GM12878 (cell line): ENCODE results near the gene MATN1. TPM values are rescaled to one million over a fixed set of nuclear protein-coding genes. Genes with fewer than 3 reads are reported as not detected.

ENCODE experiments used
- ATF3 ChIP-seq: IDR thresholded peaks from 2 replicates; pipeline ENCODE4 v1.6.1; 2011; ENCODE audit warnings: low read depth, mild to moderate bottlenecking, low read length, moderate library complexity, borderline replicate concordance; ENCODE audit errors: extremely low read depth
- BACH1 ChIP-seq: fragments of 450-650 bp; IDR thresholded peaks from 2 replicates; pipeline ENCODE4 v1.6.1; 2017; ENCODE audit warnings: mild to moderate bottlenecking, borderline replicate concordance
- BHLHE40 ChIP-seq, 2 experiments: fragments of 450-650 bp in 1 of 2; IDR thresholded peaks; 2 replicates each; pipeline ENCODE4 v1.6.1; 2011 to 2017; ENCODE audit warnings: low read depth in 2 of 2, borderline replicate concordance in 1 of 2, improper control_type of control experiment in 1 of 2, low read length in 1 of 2, mild to moderate bottlenecking in 1 of 2
- BMI1 ChIP-seq: fragments of 450-650 bp; IDR thresholded peaks from 2 replicates; pipeline ENCODE4 v1.6.1; 2016; ENCODE audit warnings: mild to moderate bottlenecking, moderate library complexity, borderline replicate concordance
- E2F4 ChIP-seq: IDR thresholded peaks from 2 replicates; pipeline ENCODE4 v1.6.1; 2012; ENCODE audit warnings: low read depth, low read length, improper control_type of control experiment
- EP300 ChIP-seq, 2 experiments: fragments of 150-350 bp in 1 of 2; IDR thresholded peaks; 2 replicates each; pipeline ENCODE4 v1.6.1; 2011 to 2012; ENCODE audit warnings: low read depth in 2 of 2, low read length in 2 of 2, borderline replicate concordance in 1 of 2, improper control_type of control experiment in 1 of 2, inconsistent platforms in 1 of 2; ENCODE audit not compliant: control insufficient read depth in 1 of 2
- FOS ChIP-seq: IDR thresholded peaks from 3 replicates; pipeline ENCODE4 v1.6.1; 2011; ENCODE audit warnings: borderline replicate concordance; ENCODE audit not compliant: insufficient read length; ENCODE audit errors: extremely low read depth
- JUNB ChIP-seq: IDR thresholded peaks from 2 replicates; pipeline ENCODE4 v1.6.1; 2016; ENCODE audit warnings: antibody characterized with exemption, mild to moderate bottlenecking
- KAT2A ChIP-seq: conservative IDR thresholded peaks from 2 replicates; pipeline ENCODE4 v1.6.1; 2011; ENCODE audit warnings: low read depth, low read length; ENCODE audit not compliant: control insufficient read depth
- LARP7 ChIP-seq: fragments of 450-650 bp; IDR thresholded peaks from 2 replicates; pipeline ENCODE4 v1.6.1; 2017; ENCODE audit warnings: mild to moderate bottlenecking
- NFYB ChIP-seq: IDR thresholded peaks from 2 replicates; pipeline ENCODE4 v1.6.1; 2011; ENCODE audit warnings: low read depth, mild to moderate bottlenecking, low read length, improper control_type of control experiment, moderate library complexity; ENCODE audit not compliant: insufficient read depth
- POLR2AphosphoS2 ChIP-seq: IDR thresholded peaks from 2 replicates; pipeline ENCODE4 v1.6.1; 2011; ENCODE audit warnings: low read depth, mild to moderate bottlenecking, low read length, improper control_type of control experiment, moderate library complexity
- RAD51 ChIP-seq: fragments of 450-650 bp; IDR thresholded peaks from 2 replicates; pipeline ENCODE4 v1.6.1; 2016; ENCODE audit warnings: moderate library complexity, mild to moderate bottlenecking, inconsistent platforms
- SIN3A ChIP-seq: IDR thresholded peaks from 2 replicates; pipeline ENCODE4 v1.6.1; 2012; ENCODE audit warnings: low read depth, low read length, improper control_type of control experiment
- SMC3 ChIP-seq: IDR thresholded peaks from 2 replicates; pipeline ENCODE4 v1.6.1; 2011; ENCODE audit warnings: low read length, improper control_type of control experiment, borderline replicate concordance
- SP1 ChIP-seq: IDR thresholded peaks from one replicate; pipeline ENCODE4 v1.6.1; 2011; ENCODE audit warnings: low read depth, low read length
- SRF ChIP-seq, 2 experiments: IDR thresholded peaks; 2 replicates each; pipeline ENCODE4 v1.6.1; 2011; ENCODE audit warnings: low read depth in 2 of 2, low read length in 2 of 2, mild to moderate bottlenecking in 1 of 2, moderate library complexity in 1 of 2
- SUZ12 ChIP-seq: fragments of 200-600 bp; sonication (generic); IDR thresholded peaks from one replicate; pipeline ENCODE4 v1.6.1; 2018; ENCODE audit warnings: antibody characterized with exemption, mild to moderate bottlenecking; ENCODE audit not compliant: unreplicated experiment
- TAF1 ChIP-seq: IDR thresholded peaks from 2 replicates; pipeline ENCODE4 v1.6.1; 2011; ENCODE audit warnings: mild to moderate bottlenecking, low read depth, low read length, borderline replicate concordance
- ZBTB11 ChIP-seq: fragments of 450-650 bp; formaldehyde crosslinking; IDR thresholded peaks from 2 replicates; pipeline ENCODE4 v1.5.0; 2022; ENCODE audit warnings: mild to moderate bottlenecking, missing genetic modification characterization
- ZBTB40 ChIP-seq: fragments of 450-650 bp; IDR thresholded peaks from 2 replicates; pipeline ENCODE4 v1.6.1; 2016; ENCODE audit warnings: mild to moderate bottlenecking, moderate library complexity, borderline replicate concordance
- polyA plus RNA-seq, 11 experiments: library from polyadenylated mRNA; depleted of rRNA in 4 of 11; unstranded in 6 of 11; stranded (reverse) in 5 of 11; fragments of >200 nt; fragmentation: Nextera tagmentation in 4 of 11; fragmentation: Illumina TruSeq in 1 of 11; extraction: Ambion mirVana in 4 of 11; extraction: Trizol in 1 of 11; gene quantifications; 1 replicate in 1 of 11; 2 replicates in 10 of 11; pipeline versions ENCODE4 v1.2.1 to v1.2.3, GENCODE V29; 2011 to 2016; ENCODE audit warnings: inconsistent platforms in 2 of 11, missing spikeins in 2 of 11, low read depth in 1 of 11
- total RNA-seq, 4 experiments: library from RNA; depleted of rRNA in 3 of 4; stranded (reverse); fragments of >200 nt in 3 of 4; fragmentation: Illumina TruSeq in 1 of 4; extraction: Trizol in 1 of 4; gene quantifications; 2 replicates each; pipeline versions ENCODE4 v1.2.1 to v1.2.3, GENCODE V29; 2013 to 2021

MATN1 gene
- total and polyA plus RNA-seq, 10 of the 15 experiments (the other 5 are each of a cell fraction or from before 2014, with no cell fraction given): 0.04 to 0.50 (median 0.10) TPM; not detected in 1

GRCh38 chr1:30754684-30755171 lies 31.3 kb upstream of the MATN1 start (continued):
- TF ChIP-seq SMC3 (no peak; the same call in 1 of the 2 replicates), SP1 (peak; percentile 86), ZBTB11 (CRISPR knock-in tag) (no peak), JUNB (peak; percentile 81), EP300 (IDR thresholded peaks at IDR 0.05; ENCODE audit: borderline replicate concordance in 1 of 2, control insufficient read depth in 1 of 2, low read depth in 2 of 2, low read length in 2 of 2) (peak; percentile 95 to 98), BHLHE40 (IDR thresholded peaks at IDR 0.05; ENCODE audit: borderline replicate concordance in 1 of 2, low read depth in 2 of 2, low read length in 1 of 2) (peak; percentile 82 to 90), SUZ12 (no peak), SIN3A (peak; percentile 95), KAT2A (no peak), ZBTB40 (no peak), E2F4 (no peak), NFYB (0 out of 2 replicates have a peak, but pooled peaks have one; percentile 45), RAD51 (peak; percentile 22; the same call in 1 of the 2 replicates), ATF3 (no peak), BACH1 (no peak; the same call in 1 of the 2 replicates), TAF1 (no peak), SRF (IDR thresholded peaks at IDR 0.05; ENCODE audit: low read depth in 2 of 2, low read length in 2 of 2) (no peak), LARP7 (0 out of 2 replicates have a peak, but pooled peaks have one; percentile 19), BMI1 (no peak), POLR2AphosphoS2 (peak; percentile 64; the same call in 1 of the 2 replicates), FOS (no peak)
